HepG2 (cell line): Measurements from ENCODE around the gene TXNDC9. TPM values are rescaled to one million over a fixed set of nuclear protein-coding genes. Genes with fewer than 3 reads are reported as not detected.

Experiments
- AKNA ChIP-seq: sonication (generic); formaldehyde crosslinking; IDR thresholded peaks from 2 replicates; pipeline ENCODE4 v1.4.0; 2020; ENCODE audit warnings: missing genetic modification reagents, borderline replicate concordance
- CERS6 ChIP-seq: sonication (generic); formaldehyde crosslinking; IDR thresholded peaks from 2 replicates; pipeline ENCODE4 v1.5.0; 2020; ENCODE audit warnings: missing genetic modification reagents
- ELF1 ChIP-seq: sonication (generic); formaldehyde crosslinking; IDR thresholded peaks from 2 replicates; pipeline ENCODE4 v1.4.0; 2020; ENCODE audit warnings: missing genetic modification reagents
- HNRNPK ChIP-seq: fragments of 200-400 bp; formaldehyde crosslinking; IDR thresholded peaks from 2 replicates; pipeline ENCODE4 v1.6.1; 2018; ENCODE audit warnings: low read length, low read depth, moderate library complexity, mild to moderate bottlenecking; ENCODE audit not compliant: poor library complexity, severe bottlenecking
- HOXA9 ChIP-seq: sonication (generic); formaldehyde crosslinking; IDR thresholded peaks from 2 replicates; pipeline ENCODE4 v1.8.1; 2022; ENCODE audit warnings: missing genetic modification reagents, mild to moderate bottlenecking, moderate library complexity, borderline replicate concordance
- MLXIP ChIP-seq: sonication (generic); formaldehyde crosslinking; IDR thresholded peaks from 2 replicates; pipeline ENCODE4 v1.9.0; 2021; ENCODE audit warnings: missing genetic modification reagents, borderline replicate concordance
- NFAT5 ChIP-seq: sonication (generic); formaldehyde crosslinking; IDR thresholded peaks from 2 replicates; pipeline ENCODE4 v1.4.0; 2020; ENCODE audit warnings: missing genetic modification reagents
- NFIC ChIP-seq: IDR thresholded peaks from 2 replicates; pipeline ENCODE4 v1.6.1; 2012; ENCODE audit warnings: mild to moderate bottlenecking, low read length, inconsistent platforms
- ZNF747 ChIP-seq: sonication (generic); formaldehyde crosslinking; IDR thresholded peaks from 2 replicates; pipeline ENCODE4 v1.8.1; 2023; ENCODE audit warnings: missing genetic modification reagents, mild to moderate bottlenecking, borderline replicate concordance
- polyA plus RNA-seq, 8 experiments: library from polyadenylated mRNA; depleted of rRNA in 3 of 8; stranded (reverse) in 7 of 8; unstranded in 1 of 8; fragments of >200 nt; fragmentation: Illumina TruSeq in 4 of 8; extraction: Trizol in 4 of 8; gene quantifications; 2 replicates each; pipeline versions ENCODE4 v1.2.1 to v1.2.3, GENCODE V29; 2011 to 2016; ENCODE audit warnings: low read depth in 4 of 8, missing spikeins in 1 of 8, mixed read lengths in 1 of 8; ENCODE audit not compliant: insufficient read depth in 1 of 8
- total RNA-seq, 5 experiments: library from RNA; depleted of rRNA; stranded (reverse); fragments of >200 nt; fragmentation: Illumina TruSeq; extraction: Trizol; gene quantifications; 2 replicates each; pipeline ENCODE4 v1.2.3, GENCODE V29; 2016; ENCODE audit warnings: low read depth in 1 of 5

TXNDC9 gene
- total and polyA plus RNA-seq, 2 of the 13 experiments (the other 11 are each of a cell fraction or from before 2014, with no cell fraction given): 35.2 to 94.6 TPM

GRCh38 chr2:99337113-99338028 is 1.2 kb upstream of the TXNDC9 start, which contains the start of gene EIF5B (continued):
- TF ChIP-seq HOXA9: peak; percentile 80; the same call in 1 of the 2 replicates
- peak; percentile 88 for TF ChIP-seq ZNF747 (CRISPR knock-in tag)
- 0 out of 2 replicates have a peak, but pooled peaks have one; percentile 10 for TF ChIP-seq NFIC
- TF ChIP-seq HNRNPK: peak; percentile 18
- TF ChIP-seq AKNA (CRISPR knock-in tag): no peak
- peak; percentile 92; the same call in 1 of the 2 replicates for TF ChIP-seq NFAT5 (CRISPR knock-in tag)
- TF ChIP-seq MLXIP (CRISPR knock-in tag): no peak; the same call in 1 of the 2 replicates
- TF ChIP-seq CERS6: peak; percentile 7; the same call in 1 of the 2 replicates
- TF ChIP-seq ELF1 (CRISPR knock-in tag): peak; percentile 85
